ENCODE results near the gene CMSS1.
A peak's percentile ranks its signal among the peaks of the same experiment; 100 is the strongest.

Gene CMSS1

GRCh38 chr3:99874237-99875002, 56.8 kb downstream of the CMSS1 start:
- no peak for DNase-seq (ENCODE audit: low read depth in 1 of 2, low spot score in 1 of 2)

GRCh38 chr3:99875581-99875928, 57.9 kb downstream of the CMSS1 start:
- no peak for DNase-seq (ENCODE audit: low read depth in 1 of 2, low spot score in 1 of 2)

DNA sequence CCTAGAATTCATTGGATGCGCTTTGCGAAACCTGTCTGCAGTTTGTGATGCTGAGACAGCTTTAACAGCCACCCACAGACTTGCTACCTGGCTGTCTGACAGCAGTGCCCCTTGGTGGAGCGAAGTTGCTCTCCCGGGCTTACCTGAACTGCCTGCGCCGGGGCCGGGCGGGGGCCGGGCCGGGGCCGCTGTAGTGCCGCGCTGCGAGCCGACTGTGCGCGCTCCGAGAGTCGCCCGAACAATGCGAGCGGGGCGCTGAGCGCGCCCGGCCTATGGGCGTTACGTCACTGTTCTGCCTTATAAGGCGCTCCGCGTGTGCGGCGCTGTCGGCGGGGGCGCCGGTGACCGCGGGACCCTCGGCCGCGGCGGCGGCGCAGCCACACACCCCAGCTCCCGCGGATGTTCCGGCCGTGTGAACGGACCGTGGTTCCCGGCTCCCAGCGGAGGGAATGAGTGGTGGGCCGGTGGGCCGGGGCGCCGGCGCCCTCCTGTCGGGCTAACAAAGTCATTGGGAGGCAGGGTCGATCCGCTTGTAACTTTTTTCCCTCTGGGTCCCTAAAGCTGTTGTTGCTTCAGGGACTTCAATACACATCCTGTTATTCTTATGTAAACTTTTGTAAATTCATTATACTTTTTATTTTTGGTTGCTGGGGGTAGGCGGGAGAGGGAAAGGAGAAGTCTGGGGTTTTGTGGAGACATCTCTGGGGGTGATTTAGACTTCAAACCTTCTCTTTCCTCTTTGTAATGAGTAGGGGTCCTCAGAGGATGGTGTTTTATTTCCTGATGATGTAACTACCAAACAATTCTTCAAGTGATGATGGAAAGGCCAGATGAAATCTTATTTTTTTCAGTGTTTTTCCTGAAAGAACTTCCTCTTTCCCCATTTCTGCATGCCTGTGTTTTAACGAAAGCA, 58.5 kb downstream of the CMSS1 start:
- peak; percentile 39 to 40 for DNase-seq (ENCODE audit: low read depth in 1 of 2, low spot score in 1 of 2)

- no peak for DNase-seq (ENCODE audit: low read depth in 1 of 2, low spot score in 1 of 2)
Measured at GRCh38 chr3:99877031-99877579, 59.4 kb downstream of the CMSS1 start.

GRCh38 chr3:99878005-99878404, 60.3 kb downstream of the CMSS1 start:
- no peak for DNase-seq (ENCODE audit: low read depth in 1 of 2, low spot score in 1 of 2)

GRCh38 chr3:99879275-99879674, 61.6 kb downstream of the CMSS1 start:
- no peak for DNase-seq (ENCODE audit: low read depth in 1 of 2, low spot score in 1 of 2)

DNA sequence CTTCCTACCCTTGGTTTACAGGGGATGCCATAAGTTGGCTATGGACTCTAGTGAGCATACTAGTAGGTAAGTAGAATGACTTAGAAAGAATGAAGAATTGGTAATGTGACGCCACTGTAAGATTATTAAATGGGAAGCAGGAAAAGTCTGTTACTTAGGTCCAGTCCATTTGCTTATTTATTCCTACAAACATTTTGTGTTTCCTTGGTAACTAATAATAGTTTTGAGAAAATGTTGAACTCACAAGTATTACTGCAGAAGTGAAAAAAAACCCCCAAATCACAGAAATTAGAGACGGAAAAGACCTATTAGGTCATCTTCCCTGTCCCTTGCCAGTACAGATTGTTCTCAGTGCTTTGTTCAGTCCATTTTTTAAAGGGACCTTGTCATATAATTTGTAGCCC, 63.5 kb downstream of the CMSS1 start:
- DNase-seq (ENCODE audit: low read depth in 1 of 2, low spot score in 1 of 2) = no peak

- no peak for DNase-seq (ENCODE audit: low read depth in 1 of 2, low spot score in 1 of 2)
Measured at GRCh38 chr3:99882436-99883137, 64.9 kb downstream of the CMSS1 start.

DNA sequence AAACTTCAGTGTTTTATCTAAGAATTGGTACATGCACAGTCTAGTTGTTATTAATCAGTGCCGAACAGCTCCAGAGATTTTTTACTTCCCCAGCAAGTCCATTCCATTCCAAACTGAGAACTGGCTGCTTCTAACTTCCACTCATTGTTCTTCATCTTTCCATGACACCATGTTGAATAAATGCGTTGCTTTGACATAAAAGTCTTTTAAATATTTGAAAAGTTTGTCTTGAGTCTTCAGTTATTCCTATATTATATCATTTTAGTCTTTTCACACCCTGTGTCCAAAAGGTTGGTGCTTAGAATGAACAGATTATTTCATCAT, 65.4 kb downstream of the CMSS1 start:
- no peak for DNase-seq (ENCODE audit: low read depth in 1 of 2, low spot score in 1 of 2)

DNA sequence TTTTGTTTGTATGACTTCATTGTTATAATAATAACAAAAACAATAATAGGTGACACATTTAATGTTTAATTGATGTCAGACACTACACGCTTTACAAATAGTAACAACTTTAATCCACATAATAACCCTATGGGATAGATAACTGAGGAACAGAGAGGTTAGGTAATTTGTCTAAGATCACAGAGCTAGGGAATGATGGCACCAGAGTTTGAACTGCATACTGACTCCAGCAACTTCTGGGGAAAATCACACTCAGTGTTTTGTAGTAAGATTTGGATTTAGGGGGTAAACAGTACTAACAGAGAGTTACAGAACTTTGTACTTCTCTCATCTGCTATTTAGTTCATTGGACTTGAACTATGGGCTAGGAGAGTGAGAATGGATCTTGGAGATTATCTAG, 66.0 kb downstream of the CMSS1 start:
- DNase-seq (ENCODE audit: low read depth in 1 of 2, low spot score in 1 of 2) = no peak

GRCh38 chr3:99884484-99884883, 66.8 kb downstream of the CMSS1 start:
- DNase-seq (ENCODE audit: low read depth in 1 of 2, low spot score in 1 of 2) = no peak

DNA sequence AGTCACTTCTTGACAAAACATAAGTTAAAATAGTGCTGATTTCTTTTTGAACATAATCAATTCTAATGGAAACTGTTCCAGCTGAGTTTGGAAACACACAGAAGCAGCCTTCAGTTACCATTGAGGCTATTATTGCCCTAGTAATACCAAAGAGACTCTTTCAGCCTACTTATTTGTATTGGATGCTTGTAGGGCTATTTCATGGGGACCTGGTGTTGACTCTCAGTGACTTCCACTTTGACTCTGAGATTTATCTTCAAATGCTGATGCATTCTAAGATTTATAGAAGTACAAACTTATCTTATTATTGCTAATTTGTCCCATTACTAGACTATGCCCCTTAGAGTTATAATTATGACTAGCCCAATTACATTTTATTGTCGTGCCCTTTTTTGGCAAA, 67.4 kb downstream of the CMSS1 start:
- DNase-seq (ENCODE audit: low read depth in 1 of 2, low spot score in 1 of 2) = no peak

DNA sequence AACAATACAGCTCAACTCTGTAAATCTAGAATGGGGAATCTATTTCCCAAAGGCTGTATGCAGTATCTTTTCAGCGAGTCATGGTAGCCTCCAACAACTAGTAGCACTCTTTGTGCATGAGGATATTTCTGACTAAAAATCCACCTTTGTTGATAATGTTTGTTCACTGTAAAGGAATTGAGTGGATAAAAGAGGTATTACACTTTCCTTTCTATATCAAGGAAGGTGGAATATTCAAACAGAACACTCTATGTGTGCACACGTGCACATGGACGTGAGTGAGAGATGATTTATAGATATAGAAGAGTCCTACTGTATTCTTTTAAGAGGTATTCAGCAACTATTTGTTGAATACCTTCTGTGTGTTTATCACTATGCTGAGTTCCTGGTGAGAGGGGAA, 68.2 kb downstream of the CMSS1 start:
- DNase-seq (ENCODE audit: low read depth in 1 of 2, low spot score in 1 of 2) = no peak

DNA sequence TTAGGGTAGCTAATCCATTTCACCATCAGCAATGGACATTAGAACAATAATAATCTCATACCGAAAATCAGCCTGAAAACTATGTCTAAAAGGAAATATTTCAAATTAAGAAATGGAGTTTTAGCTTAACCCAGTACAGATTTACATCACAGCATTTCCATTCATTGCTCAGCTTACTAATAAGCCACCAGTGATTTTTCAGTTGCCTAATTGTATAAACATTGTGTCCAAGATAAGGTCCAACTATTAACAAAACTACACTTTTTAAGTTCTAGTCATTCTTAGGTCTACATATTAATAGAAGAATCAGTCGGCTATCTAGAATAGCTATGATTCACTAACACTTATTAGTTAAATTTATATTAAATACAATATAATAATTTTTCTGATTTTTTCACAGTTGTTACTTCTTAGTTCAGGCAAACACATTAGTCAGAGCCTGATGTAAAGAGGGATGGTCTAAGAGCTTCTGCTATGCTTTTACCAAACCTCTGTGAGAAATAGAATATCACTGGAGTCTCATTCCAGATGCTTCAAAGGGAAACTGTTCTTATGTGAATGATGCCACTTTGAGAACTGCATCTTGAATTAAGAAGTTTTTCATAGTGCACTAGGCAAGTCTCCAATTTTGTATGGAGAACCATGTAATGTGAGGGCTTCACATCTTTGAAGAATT, 74.1 kb downstream of the CMSS1 start:
- no peak for DNase-seq (ENCODE audit: low read depth in 1 of 2, low spot score in 1 of 2)

DNA sequence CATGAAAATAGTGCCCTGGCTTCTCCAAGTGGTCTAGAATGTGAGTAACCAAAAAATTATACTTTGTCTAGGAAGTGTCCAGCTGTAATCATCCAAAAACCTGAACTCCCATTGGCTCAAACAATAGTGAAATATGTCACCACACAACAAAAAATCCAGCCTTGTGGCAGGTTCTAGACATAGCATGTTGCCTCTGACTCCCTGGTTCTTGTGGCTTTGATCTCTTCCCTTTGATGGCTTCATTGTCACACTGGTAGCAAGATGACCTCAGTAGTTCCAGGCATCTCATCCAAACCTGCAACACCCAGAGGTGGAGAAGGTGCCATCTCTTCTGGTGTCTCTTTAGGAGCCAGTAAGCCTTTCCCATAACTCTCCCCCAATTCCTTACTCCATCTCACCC, 74.7 kb downstream of the CMSS1 start:
- no peak for DNase-seq (ENCODE audit: low read depth in 1 of 2, low spot score in 1 of 2)

- DNase-seq (ENCODE audit: low read depth in 1 of 2, low spot score in 1 of 2) = no peak
Measured at GRCh38 chr3:99895131-99895696, 77.6 kb downstream of the CMSS1 start.

- DNase-seq (ENCODE audit: low read depth in 1 of 2, low spot score in 1 of 2) = no peak
Measured at GRCh38 chr3:99895703-99896441, 78.2 kb downstream of the CMSS1 start.

- no peak for DNase-seq (ENCODE audit: low read depth in 1 of 2, low spot score in 1 of 2)
Measured at GRCh38 chr3:99896482-99896881, 78.8 kb downstream of the CMSS1 start.

DNA sequence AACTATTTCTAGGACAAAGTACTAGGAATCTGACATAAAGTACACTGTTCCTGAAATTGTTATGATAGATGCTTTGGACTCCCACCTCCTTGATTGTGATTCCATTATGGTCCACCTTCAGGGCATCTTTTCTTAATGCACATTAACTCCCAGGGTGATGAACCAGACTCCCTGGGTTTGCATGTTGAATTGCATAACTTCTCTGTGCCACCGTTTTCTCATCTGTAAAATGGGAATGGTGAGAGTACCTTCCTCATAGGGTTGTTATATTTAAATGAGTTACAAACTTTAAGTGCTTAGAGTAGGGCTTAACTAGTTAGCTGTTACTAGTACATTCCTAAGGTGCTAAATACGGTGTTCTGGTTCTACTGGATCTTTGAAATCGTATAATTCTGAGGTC, 81.9 kb downstream of the CMSS1 start:
- DNase-seq (ENCODE audit: low read depth in 1 of 2, low spot score in 1 of 2) = no peak

DNA sequence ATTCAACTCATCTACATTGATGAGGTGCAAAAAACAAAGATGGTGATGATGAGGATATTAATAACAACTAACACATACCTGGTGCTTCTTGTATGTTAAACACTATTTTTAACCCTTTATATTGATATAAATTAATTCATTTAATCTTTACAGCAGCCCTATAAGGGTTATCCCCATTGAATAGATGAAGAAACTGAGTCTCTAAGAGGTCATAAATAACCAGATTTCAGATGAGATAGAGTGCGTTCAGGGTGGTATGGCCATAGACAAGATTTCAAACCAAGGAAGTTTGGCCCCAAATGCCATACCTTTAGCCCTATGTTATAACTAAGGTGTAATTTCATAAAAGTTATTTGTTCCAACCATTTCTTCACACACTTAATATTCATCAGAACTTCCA, 82.6 kb downstream of the CMSS1 start:
- no peak for DNase-seq (ENCODE audit: low read depth in 1 of 2, low spot score in 1 of 2)

Data from activated T-helper 1 cell treated with anti-CD3 and anti-CD28 coated beads, Interleukin-2, amount 50 U/mL, for 16 hours (primary cell).